Hepatic stellate cell (primary cell): ENCODE results near the gene FGG.

Experiments used
- DNase-seq: peaks from one replicate; pipeline ENCODE4 v3.0.0; 2011; ENCODE audit warnings: low spot score

The FGG gene

DNA sequence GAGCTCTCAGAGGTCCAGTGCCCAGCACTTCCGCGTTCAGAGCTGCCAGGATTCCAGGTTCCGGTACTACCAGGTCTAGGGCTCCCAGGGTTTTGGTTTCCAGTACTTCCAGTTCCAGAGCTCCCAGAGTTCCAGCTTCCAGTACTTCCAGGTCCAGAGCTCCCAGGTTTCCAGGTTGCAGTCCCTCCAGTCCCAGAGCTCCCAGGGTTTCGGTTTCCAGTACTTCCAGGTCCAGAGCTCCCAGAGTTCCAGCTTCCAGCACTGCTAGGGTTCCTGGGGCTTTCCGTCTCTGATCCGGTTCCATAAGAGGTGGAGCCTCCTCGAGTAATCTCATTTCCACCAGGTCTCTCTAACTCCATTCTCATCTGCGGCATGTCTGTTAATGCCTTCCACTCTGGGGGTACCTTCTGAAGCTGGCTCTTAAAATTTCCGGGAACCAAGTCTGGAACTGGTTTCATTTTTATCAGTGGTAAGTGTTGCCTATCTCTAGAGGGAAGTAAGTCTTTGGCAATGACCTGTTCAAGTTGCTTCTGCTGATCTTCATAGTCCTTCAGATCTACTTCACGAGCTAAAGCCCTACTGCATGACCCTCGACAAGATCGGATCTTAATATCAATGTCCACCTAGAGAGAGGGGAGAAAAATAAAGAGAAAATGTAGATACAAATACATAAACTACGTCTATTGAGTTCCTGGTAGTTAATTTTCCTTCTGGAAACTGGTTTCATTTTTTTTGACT, 26.0 kb downstream of the FGG start:
- DNase-seq: no peak

DNA sequence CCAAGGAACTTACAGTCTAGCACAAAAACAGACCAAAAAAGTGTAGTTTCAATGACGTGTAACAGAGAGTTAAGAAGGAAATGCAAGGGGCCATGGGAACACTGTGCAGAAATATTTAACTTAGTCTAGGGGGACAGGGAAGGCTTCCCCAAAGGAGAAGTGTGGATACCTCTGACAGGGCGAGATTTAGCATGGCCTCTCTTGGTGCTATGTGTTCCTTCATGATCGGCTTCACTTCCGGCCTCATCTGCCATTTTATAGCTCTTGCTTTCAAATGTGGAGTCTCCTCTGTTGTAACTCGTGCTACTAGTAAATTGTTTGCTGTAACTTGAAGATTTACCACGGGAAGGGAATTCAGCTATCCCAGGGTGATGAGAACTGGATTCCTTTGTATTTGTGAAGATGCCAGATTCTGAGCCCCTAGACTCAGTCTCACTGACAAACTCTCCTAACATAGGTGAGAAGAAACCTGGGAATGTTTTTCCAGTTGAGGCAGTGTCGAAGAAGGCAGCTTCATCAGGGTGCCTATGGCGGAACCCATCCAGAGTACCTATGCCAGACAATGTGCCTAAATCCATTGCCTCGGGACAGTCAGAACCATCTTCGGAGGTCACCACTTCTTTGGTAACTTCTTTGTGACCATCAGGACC, 27.0 kb downstream of the FGG start:
- DNase-seq: no peak

DNA sequence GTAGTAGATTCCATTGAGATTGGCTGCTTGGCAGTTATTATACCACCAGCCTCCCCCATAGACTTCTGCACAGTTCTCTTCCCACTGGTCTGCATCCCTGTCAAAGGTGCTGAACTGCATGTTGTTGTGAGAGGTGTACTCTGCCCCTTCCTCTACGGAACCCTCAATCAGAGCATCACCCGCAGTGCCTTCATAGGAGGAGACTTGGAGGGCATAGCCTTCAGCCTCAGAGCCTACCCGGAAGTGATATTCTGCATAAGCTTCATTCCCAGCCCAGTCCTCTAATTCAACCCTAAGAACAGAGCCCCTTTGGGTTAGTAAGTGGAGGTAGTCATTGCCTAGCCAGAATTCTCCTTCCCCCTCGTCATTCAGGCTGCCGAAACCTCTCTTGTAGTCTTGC, 28.2 kb downstream of the FGG start:
- DNase-seq: no peak

DNA sequence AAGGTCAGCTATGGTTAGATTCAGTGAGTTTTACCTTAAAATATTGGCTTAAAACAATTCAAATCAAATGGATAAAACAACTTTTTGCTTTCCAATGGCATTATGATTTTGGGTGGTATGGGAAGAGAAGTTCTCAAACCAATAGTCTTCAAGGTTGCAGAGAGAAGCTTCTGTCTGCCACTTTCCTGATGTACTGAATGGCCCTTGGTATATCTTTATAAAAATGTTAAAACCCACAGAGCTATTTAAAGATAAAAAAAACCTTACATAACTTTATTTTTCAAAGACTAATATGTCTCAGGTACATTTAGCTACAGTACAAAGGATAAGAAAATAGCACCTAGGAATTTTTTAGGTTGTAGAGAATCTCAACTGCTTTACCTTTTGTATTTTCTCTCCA, 28.8 kb downstream of the FGG start:
- no peak for DNase-seq

- DNase-seq: no peak
These were observed 29.2 kb downstream of the FGG start for GRCh38 chr4:154583230-154583629.

GRCh38 chr4:154582723-154583122, 29.7 kb downstream of the FGG start:
- DNase-seq: no peak

- DNase-seq: no peak
These were observed 32.5 kb downstream of the FGG start for GRCh38 chr4:154579927-154580326.

GRCh38 chr4:154578919-154579318, 33.5 kb downstream of the FGG start:
- no peak for DNase-seq

GRCh38 chr4:154577324-154577723, 35.1 kb downstream of the FGG start:
- no peak for DNase-seq

GRCh38 chr4:154574311-154574710, 38.1 kb downstream of the FGG start:
- no peak for DNase-seq

DNA sequence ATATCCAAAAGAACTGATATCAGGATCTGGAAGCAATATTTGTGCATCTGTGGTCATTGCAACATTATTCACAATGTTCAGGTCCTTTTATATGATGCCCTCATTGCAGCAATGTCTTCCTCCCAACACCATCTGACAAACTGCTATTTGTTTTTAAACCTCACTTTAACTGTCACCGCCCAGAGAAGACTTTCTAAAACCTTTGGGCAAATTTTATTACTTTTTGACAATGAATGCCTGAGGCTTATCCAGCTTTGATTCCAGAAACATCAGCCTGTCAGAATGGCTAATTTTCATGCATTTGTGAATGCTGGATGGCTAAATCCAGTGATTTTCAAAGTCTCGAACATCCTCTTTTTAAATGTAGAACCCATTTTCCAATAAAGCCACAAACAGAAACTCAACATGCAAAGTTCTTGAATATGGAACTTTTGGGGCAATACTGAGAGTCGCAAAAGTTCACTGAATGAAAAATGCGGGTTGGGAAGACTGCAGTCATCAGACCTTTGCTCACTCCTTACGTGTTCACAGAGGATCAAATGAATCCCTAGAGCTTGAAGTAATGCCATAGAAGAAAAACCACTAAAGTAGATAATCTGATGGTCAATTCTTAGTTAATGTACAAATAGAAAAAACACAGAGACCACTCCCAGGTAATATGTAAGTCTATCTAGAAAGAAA, 39.1 kb downstream of the FGG start:
- no peak for DNase-seq

DNA sequence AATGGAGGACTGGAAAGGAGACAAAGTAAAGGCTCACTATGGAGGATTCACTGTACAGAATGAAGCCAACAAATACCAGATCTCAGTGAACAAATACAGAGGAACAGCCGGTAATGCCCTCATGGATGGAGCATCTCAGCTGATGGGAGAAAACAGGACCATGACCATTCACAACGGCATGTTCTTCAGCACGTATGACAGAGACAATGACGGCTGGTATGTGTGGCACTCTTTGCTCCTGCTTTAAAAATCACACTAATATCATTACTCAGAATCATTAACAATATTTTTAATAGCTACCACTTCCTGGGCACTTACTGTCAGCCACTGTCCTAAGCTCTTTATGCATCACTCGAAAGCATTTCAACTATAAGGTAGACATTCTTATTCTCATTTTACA, 42.9 kb downstream of the FGG start:
- no peak for DNase-seq

- DNase-seq: no peak
These were observed 43.4 kb downstream of the FGG start for GRCh38 chr4:154569028-154569427.

- no peak for DNase-seq
These were observed 45.7 kb downstream of the FGG start for GRCh38 chr4:154566639-154567204.

DNA sequence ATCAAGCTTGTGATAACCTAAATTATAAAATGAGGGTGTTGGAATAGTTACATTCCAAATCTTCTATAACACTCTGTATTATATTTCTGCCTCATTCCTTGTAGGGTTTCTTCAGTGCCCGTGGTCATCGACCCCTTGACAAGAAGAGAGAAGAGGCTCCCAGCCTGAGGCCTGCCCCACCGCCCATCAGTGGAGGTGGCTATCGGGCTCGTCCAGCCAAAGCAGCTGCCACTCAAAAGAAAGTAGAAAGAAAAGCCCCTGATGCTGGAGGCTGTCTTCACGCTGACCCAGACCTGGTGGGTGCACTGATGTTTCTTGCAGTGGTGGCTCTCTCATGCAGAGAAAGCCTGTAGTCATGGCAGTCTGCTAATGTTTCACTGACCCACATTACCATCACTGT, 46.8 kb downstream of the FGG start:
- no peak for DNase-seq

DNA sequence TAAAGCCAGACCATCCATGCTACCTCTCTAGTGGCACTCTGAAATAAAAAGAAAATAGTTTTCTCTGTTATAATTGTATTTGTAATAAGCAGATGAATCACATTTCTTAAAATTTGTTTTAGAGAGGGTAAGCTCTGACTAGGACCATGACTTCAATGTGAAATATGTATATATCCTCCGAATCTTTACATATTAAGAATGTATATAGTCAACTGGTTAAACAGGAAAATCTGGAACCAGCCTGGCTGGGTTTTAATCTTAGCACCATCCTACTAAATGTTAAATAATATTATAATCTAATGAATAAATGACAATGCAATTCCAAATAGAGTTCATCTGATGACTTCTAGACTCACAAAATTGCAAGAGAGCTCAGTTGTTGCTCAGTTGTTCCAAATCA, 48.1 kb downstream of the FGG start:
- no peak for DNase-seq

- DNase-seq: no peak
These were observed 49.7 kb downstream of the FGG start, which contains the start of gene FGB for GRCh38 chr4:154562697-154563254. Gene FGB (plus strand): TSS chr4:154563011. CDS start chr4:154563019, 8 bp downstream.

DNA sequence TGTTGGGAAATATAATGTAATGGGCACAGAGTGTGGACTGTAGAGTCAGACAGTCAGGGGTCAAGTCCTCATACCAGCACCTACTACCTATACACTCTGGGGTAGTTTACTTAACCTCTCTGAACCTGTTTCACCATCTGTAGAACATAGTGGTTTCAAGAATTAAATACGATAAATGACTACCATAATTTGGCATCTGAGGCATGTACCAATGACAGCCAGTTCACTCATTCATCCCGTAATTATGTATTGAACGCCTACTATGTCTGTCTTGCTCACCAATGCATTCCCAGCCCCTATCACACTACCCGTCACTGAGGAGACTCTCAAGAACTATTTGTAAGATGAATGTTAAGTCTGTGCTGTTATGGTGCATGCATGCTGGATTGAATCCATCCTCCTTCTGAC, 51.6 kb downstream of the FGG start:
- DNase-seq: peak; percentile 2

DNA sequence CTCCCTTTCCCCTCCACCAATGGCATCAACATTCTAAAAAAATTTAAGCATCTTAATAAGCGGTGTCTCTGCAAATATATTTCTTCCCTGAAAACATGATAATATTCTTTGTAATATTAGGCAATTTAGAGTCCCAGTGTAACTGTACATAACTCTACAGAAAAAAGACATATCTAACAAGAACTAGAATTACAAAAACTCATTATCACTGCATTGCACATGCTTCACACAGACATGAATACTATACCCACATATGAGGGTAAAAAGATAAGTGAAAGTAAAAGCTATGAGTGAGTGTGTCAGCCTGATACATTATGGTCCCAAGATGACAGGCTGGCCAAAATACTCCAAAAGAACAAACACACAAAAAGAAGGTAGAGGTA, 52.0 kb downstream of the FGG start:
- DNase-seq: no peak

DNA sequence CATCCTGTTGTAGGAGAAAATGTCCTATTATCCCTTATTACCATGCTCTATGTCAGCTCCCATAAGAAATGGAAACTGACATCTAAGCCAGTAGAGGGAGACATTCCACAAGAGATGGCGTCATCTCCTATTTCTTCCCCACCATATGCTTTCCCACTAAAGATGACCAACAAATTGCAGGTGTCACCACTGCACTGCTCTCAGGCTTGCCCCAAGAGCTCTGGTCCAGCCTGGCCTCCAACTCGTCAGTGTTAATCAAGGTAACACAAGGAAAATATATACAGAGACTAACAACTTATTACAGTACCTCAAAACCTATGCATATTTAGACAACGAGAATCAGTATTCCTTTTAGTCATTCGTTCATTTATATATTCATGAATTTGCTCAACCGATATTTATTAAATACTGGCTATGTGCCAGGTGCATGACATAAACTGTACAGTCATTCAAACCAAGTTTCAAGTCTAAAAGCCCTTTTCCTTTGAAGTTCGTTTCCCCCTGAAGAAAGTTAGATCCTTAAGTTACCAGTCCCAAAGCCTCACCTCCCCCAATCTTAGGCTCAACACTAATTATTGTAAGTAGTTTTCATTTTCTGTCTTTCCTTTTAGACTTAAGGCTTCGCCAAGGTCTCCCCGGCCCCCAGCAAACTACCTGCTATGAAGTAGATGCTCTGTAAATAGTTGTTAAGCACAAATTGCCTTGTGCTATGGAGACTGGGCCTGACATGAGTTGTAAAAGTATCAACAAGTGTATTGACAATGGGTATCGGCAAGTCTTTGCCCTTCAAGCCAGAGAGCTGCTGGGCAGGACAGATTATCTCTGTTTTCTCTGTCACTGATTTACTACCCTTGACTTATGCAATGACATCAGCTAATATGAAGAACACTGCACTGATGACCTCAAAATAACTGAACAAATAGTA, 52.7 kb downstream of the FGG start:
- peak; percentile 17 for DNase-seq

DNA sequence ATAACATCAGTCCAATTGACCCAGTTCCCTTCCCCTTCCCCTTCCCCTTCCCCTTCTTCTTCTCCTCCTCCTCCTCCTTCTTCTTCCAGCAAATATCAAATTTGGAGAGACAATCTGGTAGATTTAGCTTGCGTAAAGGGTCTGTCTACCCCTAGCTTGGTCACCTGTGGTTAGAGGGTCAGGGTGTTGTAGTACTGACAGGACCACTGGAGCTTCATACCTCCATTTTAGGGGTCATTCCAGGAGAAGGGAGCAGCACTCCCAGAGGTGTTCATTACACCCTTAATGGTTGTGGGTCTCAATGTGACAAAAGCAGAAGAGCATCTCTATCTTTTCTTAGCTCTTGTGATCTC, 53.3 kb downstream of the FGG start:
- DNase-seq: no peak
